Prostate gland (tissue), 2 donors: ENCODE measurements around the gene HNRNPH2. TPM values are rescaled to one million over a fixed set of nuclear protein-coding genes. Genes with fewer than 3 reads are reported as not detected.

ENCODE experiments used
- DNase-seq: peaks from one replicate; pipeline ENCODE4 v3.0.0-alpha.2; 2019; ENCODE audit warnings: low spot score
- H3K27ac ChIP-seq, 2 donors: fragments of 200-600 bp; sonication (generic); 2 replicates each; pipeline ENCODE4 v1.5.1; 2017 to 2019
- H3K27me3 ChIP-seq: fragments of 200-600 bp; sonication (generic); replicated peaks from 2 replicates; pipeline ENCODE4 v1.5.1; 2019; ENCODE audit not compliant: insufficient read depth
- H3K36me3 ChIP-seq, 2 donors: fragments of 200-600 bp; sonication (generic); 1 replicate in 1 of 2; 2 replicates in 1 of 2; pipeline versions ENCODE4 v1.5.1 to v1.8.1; 2017 to 2019
- H3K4me1 ChIP-seq: fragments of 200-600 bp; sonication (generic); replicated peaks from 2 replicates; pipeline ENCODE4 v1.5.1; 2019
- H3K4me3 ChIP-seq, 2 donors: fragments of 200-600 bp; sonication (generic); 2 replicates each; pipeline ENCODE4 v1.5.1; 2017 to 2019
- H3K9me3 ChIP-seq: fragments of 200-600 bp; sonication (generic); 2 replicates; pipeline ENCODE4 v1.5.1; 2017
- POLR2A ChIP-seq: fragments of 450-650 bp; IDR thresholded peaks from one replicate; pipeline ENCODE4 v1.6.1; 2016; ENCODE audit warnings: antibody characterized with exemption, mild to moderate bottlenecking
- POLR2AphosphoS5 ChIP-seq: sonication (generic); formaldehyde crosslinking; IDR thresholded peaks from one replicate; pipeline ENCODE4 v1.6.1; 2017; ENCODE audit warnings: antibody characterized with exemption
- WGBS: methylation state at CpG from one replicate; pipeline ENCODE4 v1.1.5; 2018; 5-methylcytosine and 5-hydroxymethylcytosine counted together
- intact Hi-C: fragments of 100-400 bp; cut with DNase I; formaldehyde crosslinking; loops from one replicate; pipeline ENCODE4 v1.14.2; 2022
- total RNA-seq, 2 donors: library from RNA; depleted of rRNA; stranded (reverse); fragments of >200 nt; gene quantifications; one replicate each; pipeline ENCODE4 v1.1.0, GENCODE V29; 2016
- TF ChIP-seq, protein P1 (sequence below), 4 experiments: fragments of 200-600 bp in 2 of 4; fragments of 450-650 bp in 2 of 4; sonication (generic) in 2 of 4; IDR thresholded peaks; 1 replicate in 3 of 4; 2 replicates in 1 of 4; pipeline ENCODE4 v1.5.1; 2016 to 2019; ENCODE audit warnings: antibody characterized with exemption in 4 of 4, mild to moderate bottlenecking in 2 of 4, moderate library complexity in 2 of 4

Gene HNRNPH2
- total RNA-seq, 2 donors from 2014 or later = 43.7 to 56.3 TPM

- no peaks in the 10 kb centered on the region for H3K9me3 ChIP-seq
- intact Hi-C loops = no loop called here
- no peak for DNase-seq
- no peaks in the 10 kb centered on the region for H3K4me1 ChIP-seq
- H3K27me3 ChIP-seq = no peaks in the 10 kb centered on the region
- no peaks in the 10 kb centered on the region for H3K36me3 ChIP-seq
- H3K4me3 ChIP-seq = no peak overlapping the region
- no peak overlapping the region for H3K27ac ChIP-seq
- TF ChIP-seq POLR2A (no peak), POLR2AphosphoS5 (no peak)
- TF ChIP-seq, protein P1, sequence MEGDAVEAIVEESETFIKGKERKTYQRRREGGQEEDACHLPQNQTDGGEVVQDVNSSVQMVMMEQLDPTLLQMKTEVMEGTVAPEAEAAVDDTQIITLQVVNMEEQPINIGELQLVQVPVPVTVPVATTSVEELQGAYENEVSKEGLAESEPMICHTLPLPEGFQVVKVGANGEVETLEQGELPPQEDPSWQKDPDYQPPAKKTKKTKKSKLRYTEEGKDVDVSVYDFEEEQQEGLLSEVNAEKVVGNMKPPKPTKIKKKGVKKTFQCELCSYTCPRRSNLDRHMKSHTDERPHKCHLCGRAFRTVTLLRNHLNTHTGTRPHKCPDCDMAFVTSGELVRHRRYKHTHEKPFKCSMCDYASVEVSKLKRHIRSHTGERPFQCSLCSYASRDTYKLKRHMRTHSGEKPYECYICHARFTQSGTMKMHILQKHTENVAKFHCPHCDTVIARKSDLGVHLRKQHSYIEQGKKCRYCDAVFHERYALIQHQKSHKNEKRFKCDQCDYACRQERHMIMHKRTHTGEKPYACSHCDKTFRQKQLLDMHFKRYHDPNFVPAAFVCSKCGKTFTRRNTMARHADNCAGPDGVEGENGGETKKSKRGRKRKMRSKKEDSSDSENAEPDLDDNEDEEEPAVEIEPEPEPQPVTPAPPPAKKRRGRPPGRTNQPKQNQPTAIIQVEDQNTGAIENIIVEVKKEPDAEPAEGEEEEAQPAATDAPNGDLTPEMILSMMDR (IDR thresholded peaks at IDR 0.05) = no peak
- WGBS = 100% methylated on average over 2 of the region's 2 CpGs
Observed at GRCh38 chrX:101427954-101428353, 19.9 kb downstream of the HNRNPH2 start.

DNA sequence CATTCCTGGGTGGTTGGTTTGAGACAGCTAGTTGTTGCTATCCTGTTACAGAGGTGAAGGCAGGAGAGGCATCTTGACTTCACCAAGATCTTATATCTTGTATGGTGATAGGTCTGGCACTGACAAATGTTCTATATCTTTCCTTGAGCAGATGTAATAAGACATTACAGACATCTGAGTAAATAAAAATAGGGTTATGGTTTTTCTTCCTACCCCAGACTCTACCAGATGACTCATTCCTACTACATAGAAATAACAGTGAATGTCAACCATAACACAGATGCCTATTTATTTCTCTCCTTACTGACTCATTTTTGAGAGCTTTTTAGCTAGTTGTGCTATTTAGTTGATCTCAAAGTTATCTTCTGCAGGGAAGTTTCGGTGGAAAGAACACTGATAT lies 21.9 kb downstream of the HNRNPH2 start:
- Histone ChIP-seq H3K36me3 (no peaks in the 10 kb centered on the region), H3K9me3 (no peaks in the 10 kb centered on the region), H3K4me1 (no peaks in the 10 kb centered on the region), H3K27ac (no peak overlapping the region), H3K27me3 (no peaks in the 10 kb centered on the region), H3K4me3 (no peak overlapping the region)
- no peak for DNase-seq
- intact Hi-C loops = no loop called here
- TF ChIP-seq POLR2A (no peak), POLR2AphosphoS5 (no peak)
- TF ChIP-seq, protein P1 (IDR thresholded peaks at IDR 0.05) = no peak
- WGBS = 85% methylated on average over 1 of the region's 1 CpG

- Histone ChIP-seq H3K27ac (no peak overlapping the region), H3K9me3 (no peaks in the 10 kb centered on the region), H3K4me1 (no peaks in the 10 kb centered on the region), H3K4me3 (no peak overlapping the region), H3K27me3 (no peaks in the 10 kb centered on the region), H3K36me3 (no peaks in the 10 kb centered on the region)
- intact Hi-C loops = no loop called here
- WGBS = 94% methylated on average over 2 of the region's 2 CpGs
- TF ChIP-seq POLR2AphosphoS5 (no peak), POLR2A (no peak)
- TF ChIP-seq, protein P1 (IDR thresholded peaks at IDR 0.05) = no peak
- DNase-seq = no peak
Observed at GRCh38 chrX:101430457-101431078, 22.5 kb downstream of the HNRNPH2 start.

DNA sequence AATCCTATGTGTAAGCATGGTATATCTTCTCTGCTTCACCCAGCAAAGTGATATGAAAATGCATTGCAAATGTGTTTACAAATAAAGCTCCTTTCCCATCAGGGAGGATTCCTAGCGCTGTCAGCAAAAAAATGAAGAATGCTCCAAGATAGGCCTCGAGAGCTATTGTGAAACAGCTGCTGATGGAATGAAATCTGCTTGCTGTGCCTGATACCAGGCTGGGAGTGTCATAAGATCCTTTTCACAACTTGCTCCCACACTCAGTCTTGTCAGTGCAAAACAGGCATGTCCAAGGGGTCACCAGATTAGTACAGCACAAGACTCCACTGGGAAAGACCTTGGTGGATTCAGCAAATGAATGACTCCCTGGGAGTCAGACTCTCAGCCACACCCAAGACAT lies 34.1 kb downstream of the HNRNPH2 start:
- TF ChIP-seq POLR2AphosphoS5 = no peak
- no peak for TF ChIP-seq POLR2A
- TF ChIP-seq, protein P1 (IDR thresholded peaks at IDR 0.05) = no peak
- Histone ChIP-seq H3K27ac (no peak overlapping the region), H3K9me3 (no peaks in the 10 kb centered on the region), H3K27me3 (no peaks in the 10 kb centered on the region), H3K4me3 (no peak overlapping the region), H3K4me1 (no peaks in the 10 kb centered on the region), H3K36me3 (no peaks in the 10 kb centered on the region)
- DNase-seq = no peak
- intact Hi-C loops = no loop called here
- 100% methylated on average over 2 of the region's 2 CpGs for WGBS

GRCh38 chrX:101449279-101449678 lies 41.3 kb downstream of the HNRNPH2 start:
- Histone ChIP-seq H3K36me3 (no peaks in the 10 kb centered on the region), H3K27ac (no peak overlapping the region), H3K4me3 (no peak overlapping the region), H3K4me1 (no peaks in the 10 kb centered on the region), H3K9me3 (no peaks in the 10 kb centered on the region), H3K27me3 (no peaks in the 10 kb centered on the region)
- 100% methylated on average over 1 of the region's 1 CpG for WGBS
- no peak for DNase-seq
- intact Hi-C loops = no loop called here
- no peak for TF ChIP-seq POLR2AphosphoS5
